ENCODE data around the gene VAX1. TPM values are rescaled to one million over a fixed set of nuclear protein-coding genes. Genes with fewer than 3 reads are reported as not detected.
"Not testable (repeated sequence)": the region's sequence is repeated elsewhere in the genome, so short reads cannot be mapped to it uniquely, and the experiment has no call there.

VAX1 gene
- total RNA-seq, 2 donors from 2014 or later = 3.2 to 3.5 TPM

GRCh38 chr10:117086546-117086945 lies 51.5 kb downstream of the VAX1 start:
- H3K4me3 Mint-ChIP-seq = no peak overlapping the region
- 94 to 95% methylated on average over 2 to 3 of the region's 3 CpGs for WGBS, 2 experiments (ENCODE audit: insufficient coverage in 1 of 2, insufficient read length in 1 of 2)
- no peaks in the 10 kb centered on the region for H3K4me1 Mint-ChIP-seq
- Histone ChIP-seq H3K9ac (ENCODE audit: extremely low read depth, low read length, poor library complexity, severe bottlenecking) (no peak overlapping the region), H3K9me3 (ENCODE audit: control insufficient read depth, low read length) (peaks cover 4% of the 10 kb centered on the region), H3K27ac (ENCODE audit: low read depth, low read length) (no peak overlapping the region), H3K36me3 (ENCODE audit: control insufficient read depth, insufficient read depth, low read length) (no peaks in the 10 kb centered on the region), H3K27me3 (ENCODE audit: control insufficient read depth, insufficient read depth, low read length, poor library complexity, severe bottlenecking) (no peaks in the 10 kb centered on the region), H3K4me1 (ENCODE audit: control insufficient read depth, insufficient read depth, low read length) (no peaks in the 10 kb centered on the region), H3K4me3 (ENCODE audit: low read length) (no peak overlapping the region)
- no peak for TF ChIP-seq CTCF (conservative IDR thresholded peaks at IDR 0.05)
- H3K27me3 Mint-ChIP-seq (ENCODE audit: insufficient read depth) = peaks cover 14% of the 10 kb centered on the region
- no peak for DNase-seq
- H3K27ac Mint-ChIP-seq = no peak overlapping the region
- H3K9me3 Mint-ChIP-seq = peaks cover 14% of the 10 kb centered on the region
- no peaks in the 10 kb centered on the region for H3K36me3 Mint-ChIP-seq (ENCODE audit: low read depth)

- 50 to 53% methylated on average over 2 to 22 of the region's 31 CpGs for WGBS, 2 experiments (ENCODE audit: insufficient coverage in 1 of 2, insufficient read length in 1 of 2)
Observed at GRCh38 chr10:117084421-117085246, 53.4 kb downstream of the VAX1 start.

More at GRCh38 chr10:117084421-117085246, 53.4 kb downstream of the VAX1 start:
- H3K4me3 ChIP-seq (ENCODE audit: low read length); H3K4me1 ChIP-seq (ENCODE audit: control insufficient read depth, insufficient read depth, low read length); H3K27me3 ChIP-seq (ENCODE audit: control insufficient read depth, insufficient read depth, low read length, poor library complexity, severe bottlenecking); H3K36me3 ChIP-seq (ENCODE audit: control insufficient read depth, insufficient read depth, low read length); H3K4me1 Mint-ChIP-seq; H3K27me3 Mint-ChIP-seq (ENCODE audit: insufficient read depth); H3K27ac Mint-ChIP-seq; H3K9ac ChIP-seq (ENCODE audit: extremely low read depth, low read length, poor library complexity, severe bottlenecking); H3K36me3 Mint-ChIP-seq (ENCODE audit: low read depth); H3K27ac ChIP-seq (ENCODE audit: low read depth, low read length); H3K9me3 ChIP-seq (ENCODE audit: control insufficient read depth, low read length): not testable (repeated sequence)
- Mint-ChIP-seq H3K4me3 (peak overlapping the region; percentile 61), H3K9me3 (peaks cover 14% of the 10 kb centered on the region)
- peak; percentile 67 for DNase-seq

Small RNAs within 50 kb of the gene (microRNA-seq; reads per million reads assigned to microRNA genes)
- gene MIR3663 (ENCODE audit: borderline microRNAs expressed) = 0.44 reads per million

Other genes with a start within 250 kb of the VAX1 start
- gene SHTN1, start 133.1 kb downstream of the VAX1 start, total RNA-seq = 10 to 100 TPM; 39.4 to 59.5 TPM
- not detected for gene KCNK18, start 59.2 kb upstream of the VAX1 start, total RNA-seq
- gene SLC18A2, start 102.8 kb upstream of the VAX1 start, total RNA-seq = under 1 TPM; 0.24 TPM
- 10 to 100 TPM; 53.3 to 60.1 TPM for gene PDZD8, start 237.2 kb upstream of the VAX1 start, total RNA-seq

Data from endodermal cell (in vitro differentiated cells).